DOHH2 (cell line): ENCODE measurements around the gene DIS3L.

Source experiments
- CTCF ChIP-seq: fragments of 200-600 bp; sonication (generic); IDR thresholded peaks from one replicate; pipeline ENCODE4 v1.5.1; 2014; ENCODE audit warnings: antibody characterized with exemption, mild to moderate bottlenecking, low read depth, low read length; ENCODE audit not compliant: poor library complexity, severe bottlenecking
- EZH2phosphoT487 ChIP-seq: fragments of 200-600 bp; sonication (generic); IDR thresholded peaks from 2 replicates; pipeline ENCODE4 v1.6.1; 2017; ENCODE audit warnings: borderline replicate concordance, mild to moderate bottlenecking, antibody characterized with exemption, low read length, moderate library complexity, mixed read lengths

DNA sequence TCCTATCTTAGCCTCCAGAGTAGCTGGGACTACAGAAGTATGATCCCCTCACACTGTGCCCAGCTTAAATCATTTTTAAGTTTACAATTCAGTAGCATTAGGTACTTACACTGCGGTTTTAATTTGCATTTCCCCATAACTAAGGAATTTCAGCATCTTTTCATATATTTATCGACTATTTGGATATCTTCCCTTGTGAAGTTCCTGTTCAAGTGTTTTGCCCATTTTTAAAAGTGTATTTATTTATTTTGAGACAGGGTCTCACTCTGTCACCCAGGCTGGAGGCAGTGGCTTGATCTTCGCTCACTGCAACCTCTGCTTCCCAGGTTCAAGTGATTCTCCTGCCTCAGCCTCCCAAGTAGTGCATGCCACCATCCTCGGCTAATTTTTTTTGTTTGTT is 80.8 kb downstream of the DIS3L start:
- no peak for TF ChIP-seq CTCF
- no peak for TF ChIP-seq EZH2phosphoT487
